Activated CD4-positive, CD25-positive, alpha-beta regulatory T cell treated with anti-CD3 and anti-CD28 coated beads, Interleukin-2, amount 50 U/mL, for 72 hours (primary cell): Measurements from ENCODE around the gene FBXW2.

Experiments used
- DNase-seq: peaks from one replicate; pipeline ENCODE4 v3.0.0; 2021

Gene FBXW2

GRCh38 chr9:120713257-120714087 lies 79.7 kb downstream of the FBXW2 start:
- DNase-seq: no peak

GRCh38 chr9:120712539-120713031 lies 80.6 kb downstream of the FBXW2 start:
- no peak for DNase-seq

- no peak for DNase-seq
These were observed 81.2 kb downstream of the FBXW2 start for GRCh38 chr9:120711841-120712538.

DNA sequence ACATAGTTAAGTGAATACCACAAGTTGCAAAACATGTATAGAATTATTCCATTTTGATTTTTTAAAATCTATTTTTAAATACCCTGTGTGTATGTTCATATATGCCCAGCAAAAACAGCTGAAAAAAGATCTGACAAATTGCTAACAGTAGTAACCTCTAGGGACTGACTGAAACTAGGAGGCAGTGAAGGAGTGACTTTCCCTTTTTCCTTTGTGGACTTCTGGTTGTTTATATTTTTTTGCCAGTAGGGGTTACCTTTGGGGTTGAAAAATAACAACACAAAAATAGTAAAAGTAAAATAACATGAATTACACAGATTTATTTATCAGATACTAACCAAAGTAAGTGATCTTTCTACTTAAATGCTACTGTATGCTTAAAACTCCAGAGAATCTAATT lies 81.9 kb downstream of the FBXW2 start:
- no peak for DNase-seq

- no peak for DNase-seq
These were observed 82.9 kb downstream of the FBXW2 start for GRCh38 chr9:120710110-120710981.

GRCh38 chr9:120708526-120709224 lies 84.5 kb downstream of the FBXW2 start:
- no peak for DNase-seq

GRCh38 chr9:120707170-120707569 lies 86.0 kb downstream of the FBXW2 start:
- no peak for DNase-seq
